HepG2 (cell line): Measurements from ENCODE around the gene PHOSPHO2. TPM values are rescaled to one million over a fixed set of nuclear protein-coding genes. Genes with fewer than 3 reads are reported as not detected.

Experiments
- DMAP1 ChIP-seq: IDR thresholded peaks from 2 replicates; pipeline ENCODE4 v1.6.1; 2016
- GMEB2 ChIP-seq: IDR thresholded peaks from 2 replicates; pipeline ENCODE4 v1.6.1; 2016; ENCODE audit warnings: missing biosample characterization, missing genetic modification reagents, low read depth
- HBP1 ChIP-seq: IDR thresholded peaks from 2 replicates; pipeline ENCODE4 v1.6.1; 2016; ENCODE audit warnings: low read depth, control low read depth
- IRF1 ChIP-seq: sonication (generic); formaldehyde crosslinking; IDR thresholded peaks from 2 replicates; pipeline ENCODE4 v1.4.0; 2020; ENCODE audit warnings: low read depth, mild to moderate bottlenecking, missing genetic modification reagents
- IRF2 ChIP-seq: IDR thresholded peaks from 2 replicates; pipeline ENCODE4 v1.6.1; 2018; ENCODE audit warnings: missing genetic modification reagents, missing compliant biosample characterization
- PAXIP1 ChIP-seq: sonication (generic); formaldehyde crosslinking; conservative IDR thresholded peaks from 2 replicates; pipeline ENCODE4 v1.4.0; 2020; ENCODE audit warnings: mild to moderate bottlenecking, missing genetic modification reagents, moderate library complexity
- RERE ChIP-seq: IDR thresholded peaks from 2 replicates; pipeline ENCODE4 v1.6.1; 2016; ENCODE audit warnings: low read depth, missing genetic modification reagents, missing compliant biosample characterization
- TEAD3 ChIP-seq: optimal IDR thresholded peaks from 2 replicates; pipeline ENCODE3; 2016; ENCODE audit warnings: borderline replicate concordance
- TP53 ChIP-seq: sonication (generic); formaldehyde crosslinking; conservative IDR thresholded peaks from 2 replicates; pipeline ENCODE4 v1.4.0; 2020; ENCODE audit warnings: missing genetic modification reagents
- ZBTB14 ChIP-seq: sonication (generic); formaldehyde crosslinking; IDR thresholded peaks from 2 replicates; pipeline ENCODE4 v1.4.0; 2020; ENCODE audit warnings: missing genetic modification reagents
- ZBTB7B ChIP-seq: sonication (generic); formaldehyde crosslinking; IDR thresholded peaks from 2 replicates; pipeline ENCODE4 v1.4.0; 2020; ENCODE audit warnings: missing genetic modification reagents
- ZNF136 ChIP-seq: sonication (generic); formaldehyde crosslinking; IDR thresholded peaks from 2 replicates; pipeline ENCODE4 v1.8.1; 2022; ENCODE audit warnings: low read depth, mild to moderate bottlenecking, moderate library complexity, missing genetic modification reagents
- ZNF138 ChIP-seq: sonication (generic); formaldehyde crosslinking; IDR thresholded peaks from 2 replicates; pipeline ENCODE4 v1.5.0; 2020; ENCODE audit warnings: mild to moderate bottlenecking, low read depth, missing genetic modification reagents
- ZNF460 ChIP-seq: sonication (generic); formaldehyde crosslinking; IDR thresholded peaks from 2 replicates; pipeline ENCODE4 v1.5.1; 2020; ENCODE audit warnings: missing genetic modification reagents, mild to moderate bottlenecking, borderline replicate concordance
- polyA plus RNA-seq, 8 experiments: library from polyadenylated mRNA; depleted of rRNA in 3 of 8; stranded (reverse) in 7 of 8; unstranded in 1 of 8; fragments of >200 nt; fragmentation: Illumina TruSeq in 4 of 8; extraction: Trizol in 4 of 8; gene quantifications; 2 replicates each; pipeline versions ENCODE4 v1.2.1 to v1.2.3, GENCODE V29; 2011 to 2016; ENCODE audit warnings: low read depth in 4 of 8, missing spikeins in 1 of 8, mixed read lengths in 1 of 8; ENCODE audit not compliant: insufficient read depth in 1 of 8
- total RNA-seq, 5 experiments: library from RNA; depleted of rRNA; stranded (reverse); fragments of >200 nt; fragmentation: Illumina TruSeq; extraction: Trizol; gene quantifications; 2 replicates each; pipeline ENCODE4 v1.2.3, GENCODE V29; 2016; ENCODE audit warnings: low read depth in 1 of 5

Gene PHOSPHO2
- total and polyA plus RNA-seq, 2 of the 13 experiments (the other 11 are each of a cell fraction or from before 2014, with no cell fraction given): 6.1 to 11.4 TPM

GRCh38 chr2:169694113-169694893, at the start of gene PHOSPHO2, which contains the start of gene CFAP210 (continued):
- TF ChIP-seq HBP1 (CRISPR knock-in tag): peak; percentile 92
- peak; percentile 93 for TF ChIP-seq DMAP1 (CRISPR knock-in tag)
- TF ChIP-seq IRF2 (CRISPR knock-in tag): peak; percentile 69
- TF ChIP-seq ZNF460 (CRISPR knock-in tag): peak; percentile 12; the same call in 1 of the 2 replicates
- peak; percentile 97 for TF ChIP-seq ZBTB7B (CRISPR knock-in tag)
- TF ChIP-seq PAXIP1 (CRISPR knock-in tag): peak; percentile 66
- TF ChIP-seq ZNF136 (CRISPR knock-in tag): peak; percentile 96
- peak; percentile 82 for TF ChIP-seq GMEB2 (CRISPR knock-in tag)
- TF ChIP-seq TEAD3 (CRISPR knock-in tag): no peak
- 0 out of 2 replicates have a peak, but pooled peaks have one; percentile 9 for TF ChIP-seq IRF1
- TF ChIP-seq RERE (CRISPR knock-in tag): 0 out of 2 replicates have a peak, but pooled peaks have one; percentile 30
- peak; percentile 71; the same call in 1 of the 2 replicates for TF ChIP-seq TP53 (CRISPR knock-in tag)
- peak; percentile 85 for TF ChIP-seq ZNF138 (CRISPR knock-in tag)
- peak; percentile 69; the same call in 1 of the 2 replicates for TF ChIP-seq ZBTB14 (CRISPR knock-in tag)
